DND-41 (cell line): Measurements from ENCODE around the gene CAMK4.
A peak's percentile ranks its signal among the peaks of the same experiment; 100 is the strongest.
"Not testable (repeated sequence)": the region's sequence is repeated elsewhere in the genome, so short reads cannot be mapped to it uniquely, and the experiment has no call there.

ENCODE experiments used
- ATAC-seq: fragments of 200-7000 bp; cut with Tn5 transposase; 3 replicates; pipeline ENCODE4 v1.9.1; 2021; ENCODE audit warnings: low read depth; ENCODE audit not compliant: insufficient read depth
- DNase-seq: peaks from one replicate; pipeline ENCODE4 v3.0.0-alpha.2; 2020
- H2AFZ ChIP-seq: 2 replicates; pipeline ENCODE4 v1.6.0; 2012; ENCODE audit warnings: low read depth, low read length
- H3K27ac ChIP-seq: 2 replicates; pipeline ENCODE4 v1.5.1; 2012; ENCODE audit warnings: low read length, inconsistent platforms
- H3K27me3 ChIP-seq: fragments of 200-600 bp; sonication (generic); 2 replicates; pipeline ENCODE4 v1.6.0; 2012; ENCODE audit warnings: low read length, mild to moderate bottlenecking, inconsistent platforms; ENCODE audit not compliant: insufficient read depth, poor library complexity
- H3K36me3 ChIP-seq: 2 replicates; pipeline ENCODE4 v1.5.1; 2012; ENCODE audit warnings: low read length, inconsistent platforms; ENCODE audit not compliant: insufficient read depth
- H3K4me1 ChIP-seq: 2 replicates; pipeline ENCODE4 v1.5.1; 2012; ENCODE audit warnings: mild to moderate bottlenecking, low read length; ENCODE audit not compliant: insufficient read depth
- H3K4me2 ChIP-seq: 2 replicates; pipeline ENCODE4 v1.6.0; 2012; ENCODE audit warnings: mild to moderate bottlenecking, moderate library complexity, low read length, inconsistent platforms; ENCODE audit not compliant: insufficient read depth
- H3K4me3 ChIP-seq, 2 experiments: fragments of 200-600 bp in 1 of 2; shearing (Covaris generic) in 1 of 2; 2 replicates each; pipeline ENCODE4 v1.5.1; 2012 to 2016; ENCODE audit warnings: inconsistent platforms in 2 of 2, low read length in 2 of 2, mild to moderate bottlenecking in 2 of 2, low read depth in 1 of 2, moderate library complexity in 1 of 2
- H3K79me2 ChIP-seq: 2 replicates; pipeline ENCODE4 v1.6.0; 2012; ENCODE audit warnings: low read length, inconsistent platforms; ENCODE audit not compliant: insufficient read depth
- H3K9ac ChIP-seq: 2 replicates; pipeline ENCODE4 v1.6.0; 2012; ENCODE audit warnings: low read depth, mild to moderate bottlenecking, inconsistent platforms, low read length, moderate library complexity
- H3K9me3 ChIP-seq: 2 replicates; pipeline ENCODE4 v1.5.1; 2012; ENCODE audit warnings: low read length, moderate library complexity, mild to moderate bottlenecking, inconsistent platforms; ENCODE audit not compliant: insufficient read depth, severe bottlenecking
- H4K20me1 ChIP-seq: 2 replicates; pipeline ENCODE4 v1.6.0; 2012; ENCODE audit warnings: low read length; ENCODE audit not compliant: insufficient read depth
- CTCF ChIP-seq: IDR thresholded peaks from 2 replicates; pipeline ENCODE4 v1.5.1; 2012; ENCODE audit warnings: borderline replicate concordance, low read length, moderate library complexity, mild to moderate bottlenecking; ENCODE audit not compliant: poor library complexity, severe bottlenecking; ENCODE audit errors: extremely low read depth
- EZH2 ChIP-seq: IDR thresholded peaks from 3 replicates; pipeline ENCODE4 v1.6.1; 2012; ENCODE audit warnings: borderline replicate concordance, low read depth, mild to moderate bottlenecking, moderate library complexity, low read length, inconsistent platforms; ENCODE audit not compliant: severe bottlenecking

Gene CAMK4

GRCh38 chr5:111254613-111255012 is 30.4 kb downstream of the CAMK4 start:
- no peaks in the 10 kb centered on the region for H3K36me3 ChIP-seq
- H3K27ac ChIP-seq = peak overlapping the region; percentile 11; the same call in 1 of the 2 replicates
- peaks cover 1% of the 10 kb centered on the region for H3K9me3 ChIP-seq
- no peak overlapping the region for H3K4me3 ChIP-seq
- no peak overlapping the region for H3K9ac ChIP-seq
- H3K79me2 ChIP-seq = peaks cover 6% of the 10 kb centered on the region; the same call in 1 of the 2 replicates
- TF ChIP-seq EZH2 (no peak), CTCF (no peak)
- peaks cover 26% of the 10 kb centered on the region for H3K4me1 ChIP-seq
- no peaks in the 10 kb centered on the region for H4K20me1 ChIP-seq
- no peak overlapping the region for H2AFZ ChIP-seq
- DNase-seq (peak; percentile 81), ATAC-seq (peak; percentile 95)
- no peaks in the 10 kb centered on the region for H3K27me3 ChIP-seq
- peak overlapping the region; percentile 43; the same call in 1 of the 2 replicates for H3K4me2 ChIP-seq

GRCh38 chr5:111255169-111255568 is 31.0 kb downstream of the CAMK4 start:
- Histone ChIP-seq H3K9ac (no peak overlapping the region), H3K9me3 (peaks cover 1% of the 10 kb centered on the region), H3K4me3 (no peak overlapping the region), H4K20me1 (no peaks in the 10 kb centered on the region), H3K27ac (peak overlapping the region; percentile 24; the same call in 1 of the 2 replicates), H2AFZ (no peak overlapping the region), H3K36me3 (no peaks in the 10 kb centered on the region), H3K4me2 (peak overlapping the region; percentile 43), H3K4me1 (peaks cover 26% of the 10 kb centered on the region), H3K27me3 (no peaks in the 10 kb centered on the region), H3K79me2 (peaks cover 6% of the 10 kb centered on the region; the same call in 1 of the 2 replicates)
- TF ChIP-seq CTCF (no peak), EZH2 (no peak)
- no peak for DNase-seq
- 0 out of 3 replicates have a peak, but pooled peaks have one; percentile 4 for ATAC-seq

- H4K20me1 ChIP-seq = no peaks in the 10 kb centered on the region
- ATAC-seq (no peak), DNase-seq (no peak)
- H3K27me3 ChIP-seq = no peaks in the 10 kb centered on the region
- H3K79me2 ChIP-seq = no peaks in the 10 kb centered on the region
- no peak for TF ChIP-seq CTCF
- no peak for TF ChIP-seq EZH2
- H3K4me1 ChIP-seq = peaks cover 26% of the 10 kb centered on the region
- H3K9me3 ChIP-seq = peaks cover 1% of the 10 kb centered on the region
- H2AFZ ChIP-seq = no peak overlapping the region
- no peak overlapping the region for H3K4me2 ChIP-seq
- no peaks in the 10 kb centered on the region for H3K36me3 ChIP-seq
- no peak overlapping the region for H3K9ac ChIP-seq
- no peak overlapping the region for H3K4me3 ChIP-seq
- no peak overlapping the region for H3K27ac ChIP-seq
These were observed 31.9 kb downstream of the CAMK4 start for GRCh38 chr5:111256128-111256527.

GRCh38 chr5:111257610-111258009 is 33.4 kb downstream of the CAMK4 start:
- not testable (repeated sequence) for H4K20me1 ChIP-seq, H2AFZ ChIP-seq, H3K4me3 ChIP-seq, H3K27ac ChIP-seq, ATAC-seq, DNase-seq, H3K27me3 ChIP-seq, H3K4me2 ChIP-seq, H3K36me3 ChIP-seq, H3K9me3 ChIP-seq, H3K9ac ChIP-seq, H3K79me2 ChIP-seq
- peaks cover 26% of the 10 kb centered on the region for H3K4me1 ChIP-seq
